ENCODE results near the gene PDE7B.

The PDE7B gene

DNA sequence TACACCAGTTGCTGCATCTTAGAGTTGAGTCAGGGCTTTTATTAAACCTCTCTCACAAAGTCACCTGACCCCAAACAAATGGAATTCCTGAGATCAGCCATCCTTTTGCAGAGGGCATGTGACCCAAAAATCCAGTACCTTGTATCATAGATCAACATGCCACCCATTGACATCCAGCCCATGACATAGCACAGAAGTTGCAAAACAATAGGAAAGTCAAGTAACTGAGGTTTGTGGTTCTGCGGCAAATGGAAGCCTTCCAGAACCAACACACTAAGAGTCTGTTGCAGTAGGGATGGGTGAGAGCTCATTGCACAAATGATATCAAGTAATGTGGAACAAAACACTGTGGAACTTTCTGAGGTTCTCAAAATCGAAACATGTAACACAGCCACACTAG is 111.2 kb downstream of the PDE7B start:
- TF ChIP-seq FOXP2 (optimal IDR thresholded peaks at IDR 0.05; ENCODE audit: borderline replicate concordance, extremely low read depth, extremely low read length, insufficient read depth) (no peak), TAF1 (IDR thresholded peaks at IDR 0.05; ENCODE audit: borderline replicate concordance, insufficient read depth, low read length) (no peak), POLR2AphosphoS5 (IDR thresholded peaks at IDR 0.05; ENCODE audit: low read depth, low read length) (no peak), SIN3A (IDR thresholded peaks at IDR 0.05; ENCODE audit: borderline replicate concordance, insufficient read depth, low read length) (no peak)
- TF ChIP-seq, protein P1, sequence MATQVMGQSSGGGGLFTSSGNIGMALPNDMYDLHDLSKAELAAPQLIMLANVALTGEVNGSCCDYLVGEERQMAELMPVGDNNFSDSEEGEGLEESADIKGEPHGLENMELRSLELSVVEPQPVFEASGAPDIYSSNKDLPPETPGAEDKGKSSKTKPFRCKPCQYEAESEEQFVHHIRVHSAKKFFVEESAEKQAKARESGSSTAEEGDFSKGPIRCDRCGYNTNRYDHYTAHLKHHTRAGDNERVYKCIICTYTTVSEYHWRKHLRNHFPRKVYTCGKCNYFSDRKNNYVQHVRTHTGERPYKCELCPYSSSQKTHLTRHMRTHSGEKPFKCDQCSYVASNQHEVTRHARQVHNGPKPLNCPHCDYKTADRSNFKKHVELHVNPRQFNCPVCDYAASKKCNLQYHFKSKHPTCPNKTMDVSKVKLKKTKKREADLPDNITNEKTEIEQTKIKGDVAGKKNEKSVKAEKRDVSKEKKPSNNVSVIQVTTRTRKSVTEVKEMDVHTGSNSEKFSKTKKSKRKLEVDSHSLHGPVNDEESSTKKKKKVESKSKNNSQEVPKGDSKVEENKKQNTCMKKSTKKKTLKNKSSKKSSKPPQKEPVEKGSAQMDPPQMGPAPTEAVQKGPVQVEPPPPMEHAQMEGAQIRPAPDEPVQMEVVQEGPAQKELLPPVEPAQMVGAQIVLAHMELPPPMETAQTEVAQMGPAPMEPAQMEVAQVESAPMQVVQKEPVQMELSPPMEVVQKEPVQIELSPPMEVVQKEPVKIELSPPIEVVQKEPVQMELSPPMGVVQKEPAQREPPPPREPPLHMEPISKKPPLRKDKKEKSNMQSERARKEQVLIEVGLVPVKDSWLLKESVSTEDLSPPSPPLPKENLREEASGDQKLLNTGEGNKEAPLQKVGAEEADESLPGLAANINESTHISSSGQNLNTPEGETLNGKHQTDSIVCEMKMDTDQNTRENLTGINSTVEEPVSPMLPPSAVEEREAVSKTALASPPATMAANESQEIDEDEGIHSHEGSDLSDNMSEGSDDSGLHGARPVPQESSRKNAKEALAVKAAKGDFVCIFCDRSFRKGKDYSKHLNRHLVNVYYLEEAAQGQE (IDR thresholded peaks at IDR 0.05; ENCODE audit: insufficient read depth in 1 of 2, low read depth in 2 of 2, low read length in 2 of 2): no peak

DNA sequence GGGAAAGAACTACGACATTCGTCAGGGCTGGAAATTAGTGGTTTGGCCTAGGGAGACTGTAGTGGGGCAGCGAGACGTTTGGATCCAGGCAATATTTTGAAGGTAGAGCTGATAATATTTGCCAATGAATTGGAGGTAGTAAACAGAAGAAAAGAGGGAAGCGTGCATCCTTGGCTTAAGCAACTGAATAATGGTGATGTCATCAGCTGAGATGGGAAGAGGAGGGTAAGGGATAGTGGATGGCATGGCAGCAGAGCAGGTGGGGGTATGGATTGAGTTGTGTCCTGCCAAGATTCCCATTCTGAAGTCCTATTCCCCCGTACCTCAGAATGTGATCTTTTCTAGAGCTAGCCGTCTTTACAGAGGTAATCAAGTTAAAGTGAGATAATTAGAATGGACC is 119.2 kb downstream of the PDE7B start:
- TF ChIP-seq TAF1 (IDR thresholded peaks at IDR 0.05; ENCODE audit: borderline replicate concordance, insufficient read depth, low read length): no peak
- no peak for TF ChIP-seq POLR2AphosphoS5 (IDR thresholded peaks at IDR 0.05; ENCODE audit: low read depth, low read length)
- TF ChIP-seq SIN3A (IDR thresholded peaks at IDR 0.05; ENCODE audit: borderline replicate concordance, insufficient read depth, low read length): no peak
- TF ChIP-seq, protein P1 (IDR thresholded peaks at IDR 0.05; ENCODE audit: insufficient read depth in 1 of 2, low read depth in 2 of 2, low read length in 2 of 2): no peak
- no peak for TF ChIP-seq FOXP2 (optimal IDR thresholded peaks at IDR 0.05; ENCODE audit: borderline replicate concordance, extremely low read depth, extremely low read length, insufficient read depth)

DNA sequence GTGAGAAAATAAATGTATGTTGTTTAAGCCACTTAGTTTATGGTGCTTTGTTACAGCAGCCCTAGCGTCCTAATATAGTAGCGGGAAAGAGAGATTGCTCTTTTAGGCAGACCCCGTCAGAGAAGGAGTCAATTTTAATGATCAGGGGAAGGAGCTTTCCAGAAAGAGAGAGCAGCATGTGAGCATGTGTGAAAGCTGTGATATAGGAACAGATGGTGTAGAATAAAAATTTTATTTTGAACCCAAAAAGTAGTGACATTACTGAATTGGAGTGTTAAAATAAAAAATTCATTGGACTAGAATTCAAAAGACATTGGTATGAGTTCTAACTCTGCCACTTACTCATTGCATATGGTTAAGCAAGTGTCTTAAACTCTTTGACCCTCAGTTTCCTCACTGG is 119.8 kb downstream of the PDE7B start:
- TF ChIP-seq TAF1 (IDR thresholded peaks at IDR 0.05; ENCODE audit: borderline replicate concordance, insufficient read depth, low read length): no peak
- TF ChIP-seq FOXP2 (optimal IDR thresholded peaks at IDR 0.05; ENCODE audit: borderline replicate concordance, extremely low read depth, extremely low read length, insufficient read depth): no peak
- TF ChIP-seq, protein P1 (IDR thresholded peaks at IDR 0.05; ENCODE audit: insufficient read depth in 1 of 2, low read depth in 2 of 2, low read length in 2 of 2): no peak
- TF ChIP-seq SIN3A (IDR thresholded peaks at IDR 0.05; ENCODE audit: borderline replicate concordance, insufficient read depth, low read length): no peak
- TF ChIP-seq POLR2AphosphoS5 (IDR thresholded peaks at IDR 0.05; ENCODE audit: low read depth, low read length): no peak

DNA sequence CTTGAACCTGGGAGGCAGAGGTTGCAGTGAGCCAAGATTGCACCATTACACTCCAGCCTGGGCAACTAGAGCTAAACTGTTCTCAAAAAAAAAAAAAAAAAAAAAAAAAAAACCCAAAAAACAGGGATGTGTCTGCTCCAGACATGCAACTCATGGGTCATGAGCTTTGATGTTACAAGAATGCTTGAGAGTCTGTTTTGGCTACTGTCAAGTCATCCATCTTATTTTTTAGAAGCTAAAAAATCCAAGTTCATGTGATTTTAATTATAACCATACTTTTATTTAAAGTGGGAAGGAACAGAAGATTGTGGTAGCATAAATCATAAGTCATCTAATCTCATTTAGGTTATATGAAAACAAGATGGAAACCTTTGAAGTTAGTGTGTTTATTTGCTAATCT is 120.6 kb downstream of the PDE7B start:
- TF ChIP-seq POLR2AphosphoS5 (IDR thresholded peaks at IDR 0.05; ENCODE audit: low read depth, low read length) (no peak), TAF1 (IDR thresholded peaks at IDR 0.05; ENCODE audit: borderline replicate concordance, insufficient read depth, low read length) (no peak), FOXP2 (optimal IDR thresholded peaks at IDR 0.05; ENCODE audit: borderline replicate concordance, extremely low read depth, extremely low read length, insufficient read depth) (no peak), SIN3A (IDR thresholded peaks at IDR 0.05; ENCODE audit: borderline replicate concordance, insufficient read depth, low read length) (no peak)
- TF ChIP-seq, protein P1 (IDR thresholded peaks at IDR 0.05; ENCODE audit: insufficient read depth in 1 of 2, low read depth in 2 of 2, low read length in 2 of 2): no peak

DNA sequence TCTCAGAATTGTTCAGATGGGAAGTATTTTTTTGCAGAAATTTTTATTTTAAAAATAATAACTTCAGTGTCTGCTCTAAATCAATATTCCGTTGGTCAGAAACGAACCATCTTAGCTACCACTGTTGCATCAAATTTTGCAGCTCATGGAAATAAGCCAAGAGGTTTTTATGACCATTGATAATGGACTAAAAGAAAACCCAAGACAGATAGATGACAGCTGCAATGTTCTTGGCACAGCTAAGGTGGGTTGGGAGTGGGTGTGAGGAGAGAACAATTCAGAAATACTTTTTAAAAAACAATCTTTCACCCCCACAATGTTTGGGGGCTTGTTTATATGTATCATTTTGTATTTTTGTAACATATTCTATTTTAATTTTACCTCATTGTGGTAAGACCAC is 121.1 kb downstream of the PDE7B start:
- no peak for TF ChIP-seq POLR2AphosphoS5 (IDR thresholded peaks at IDR 0.05; ENCODE audit: low read depth, low read length)

All from PFSK-1 (cell line).